Astrocyte (in vitro differentiated cells and primary cell): ENCODE results near the gene SVIL.

Experiments used
- EZH2 ChIP-seq: IDR thresholded peaks from 2 replicates; pipeline ENCODE4 v1.6.1; 2012; ENCODE audit warnings: mild to moderate bottlenecking, low read length, inconsistent platforms; ENCODE audit not compliant: insufficient read depth
- TF ChIP-seq, protein P1 (sequence below): IDR thresholded peaks from 2 replicates; pipeline ENCODE4 v1.5.1; 2011; ENCODE audit warnings: low read depth, mild to moderate bottlenecking, inconsistent platforms, low read length, moderate library complexity; ENCODE audit not compliant: insufficient read depth

DNA sequence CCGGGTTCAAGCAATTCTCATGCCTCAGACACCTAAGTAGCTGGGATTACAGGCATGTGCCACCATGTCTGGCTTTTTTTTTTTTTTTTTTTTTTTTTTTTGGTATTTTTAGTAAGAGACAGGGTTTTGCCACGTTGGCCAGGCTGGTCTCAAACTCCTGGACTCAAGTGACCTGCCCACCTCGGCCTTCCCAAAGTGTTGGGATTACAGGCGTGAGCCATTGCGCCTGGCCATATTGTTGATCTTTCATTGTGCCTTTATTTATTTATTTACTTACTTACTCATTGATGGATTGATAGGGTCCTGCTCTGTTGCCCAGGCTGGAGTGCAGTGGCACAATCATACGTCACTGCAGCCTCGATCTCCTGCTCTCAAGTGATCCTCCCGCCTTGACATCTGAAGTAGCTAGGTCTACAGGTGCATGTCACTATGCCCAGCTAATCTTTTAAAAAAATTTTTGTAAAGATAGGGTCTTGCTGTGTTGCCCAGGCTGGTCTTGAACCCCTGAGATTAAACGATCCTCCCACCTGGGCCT is 30.4 kb downstream of the SVIL start:
- TF ChIP-seq, protein P1, sequence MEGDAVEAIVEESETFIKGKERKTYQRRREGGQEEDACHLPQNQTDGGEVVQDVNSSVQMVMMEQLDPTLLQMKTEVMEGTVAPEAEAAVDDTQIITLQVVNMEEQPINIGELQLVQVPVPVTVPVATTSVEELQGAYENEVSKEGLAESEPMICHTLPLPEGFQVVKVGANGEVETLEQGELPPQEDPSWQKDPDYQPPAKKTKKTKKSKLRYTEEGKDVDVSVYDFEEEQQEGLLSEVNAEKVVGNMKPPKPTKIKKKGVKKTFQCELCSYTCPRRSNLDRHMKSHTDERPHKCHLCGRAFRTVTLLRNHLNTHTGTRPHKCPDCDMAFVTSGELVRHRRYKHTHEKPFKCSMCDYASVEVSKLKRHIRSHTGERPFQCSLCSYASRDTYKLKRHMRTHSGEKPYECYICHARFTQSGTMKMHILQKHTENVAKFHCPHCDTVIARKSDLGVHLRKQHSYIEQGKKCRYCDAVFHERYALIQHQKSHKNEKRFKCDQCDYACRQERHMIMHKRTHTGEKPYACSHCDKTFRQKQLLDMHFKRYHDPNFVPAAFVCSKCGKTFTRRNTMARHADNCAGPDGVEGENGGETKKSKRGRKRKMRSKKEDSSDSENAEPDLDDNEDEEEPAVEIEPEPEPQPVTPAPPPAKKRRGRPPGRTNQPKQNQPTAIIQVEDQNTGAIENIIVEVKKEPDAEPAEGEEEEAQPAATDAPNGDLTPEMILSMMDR: no peak
- no peak for TF ChIP-seq EZH2
